Lower lobe of right lung (tissue), 2 donors: Measurements from ENCODE around the gene NCOA7. TPM values are rescaled to one million over a fixed set of nuclear protein-coding genes. Genes with fewer than 3 reads are reported as not detected.
"Not testable (repeated sequence)": the region's sequence is repeated elsewhere in the genome, so short reads cannot be mapped to it uniquely, and the experiment has no call there.

Experiments used
- ATAC-seq, 2 donors: fragments of 200-7000 bp; cut with Tn5 transposase; one replicate each; pipeline ENCODE4 v1.9.1; 2020 to 2022; ENCODE audit warnings: mild to moderate bottlenecking in 2 of 2, moderate library complexity in 2 of 2
- DNase-seq: peaks from one replicate; pipeline ENCODE4 v3.0.0-alpha.2; 2020
- H3K27ac ChIP-seq: fragments of 200-600 bp; one replicate; pipeline ENCODE4 v1.8.0; 2022
- H3K27me3 ChIP-seq: fragments of 200-600 bp; one replicate; pipeline ENCODE4 v1.8.0; 2022; ENCODE audit warnings: low read depth
- H3K36me3 ChIP-seq: fragments of 200-600 bp; one replicate; pipeline ENCODE4 v1.8.0; 2022; ENCODE audit warnings: mild to moderate bottlenecking
- H3K4me1 ChIP-seq: fragments of 200-600 bp; one replicate; pipeline ENCODE4 v1.8.0; 2022
- H3K4me3 ChIP-seq: fragments of 200-600 bp; one replicate; pipeline ENCODE4 v1.8.0; 2022; ENCODE audit warnings: mild to moderate bottlenecking
- H3K9me3 ChIP-seq: fragments of 200-600 bp; one replicate; pipeline ENCODE4 v1.8.0; 2022
- CTCF ChIP-seq: fragments of 200-600 bp; IDR thresholded peaks from one replicate; pipeline ENCODE4 v1.8.0; 2022; ENCODE audit warnings: antibody characterized with exemption, mild to moderate bottlenecking
- intact Hi-C: fragments of 100-400 bp; cut with DNase I; formaldehyde crosslinking; loops from one replicate; pipeline ENCODE4 v1.11.0; 2022
- total RNA-seq: library from RNA; stranded (reverse); fragmentation: NEBNext Ultra II Directional; extraction: Animal tissue kit (Norgen Biotek cat#: 25700); gene quantifications from one replicate; pipeline ENCODE4 v1.2.1, GENCODE V29; 2021
- donor health status: DM: no; HTN: yes; CAD: no; lungs with severe emphysema.

The NCOA7 gene
- total RNA-seq, 1 donor from 2014 or later, result 64.4 TPM

GRCh38 chr6:125950293-125950692 is 159.5 kb downstream of the NCOA7 start:
- ATAC-seq, result no peak
- no peak overlapping the region for H3K27ac ChIP-seq
- H3K4me1 ChIP-seq, result peaks cover 28% of the 10 kb centered on the region
- H3K4me3 ChIP-seq, result no peak overlapping the region
- no peaks in the 10 kb centered on the region for H3K36me3 ChIP-seq
- DNase-seq, result no peak
- no peaks in the 10 kb centered on the region for H3K9me3 ChIP-seq
- H3K27me3 ChIP-seq, result no peaks in the 10 kb centered on the region
- TF ChIP-seq CTCF, result no peak
- intact Hi-C loops, result no loop called here

DNA sequence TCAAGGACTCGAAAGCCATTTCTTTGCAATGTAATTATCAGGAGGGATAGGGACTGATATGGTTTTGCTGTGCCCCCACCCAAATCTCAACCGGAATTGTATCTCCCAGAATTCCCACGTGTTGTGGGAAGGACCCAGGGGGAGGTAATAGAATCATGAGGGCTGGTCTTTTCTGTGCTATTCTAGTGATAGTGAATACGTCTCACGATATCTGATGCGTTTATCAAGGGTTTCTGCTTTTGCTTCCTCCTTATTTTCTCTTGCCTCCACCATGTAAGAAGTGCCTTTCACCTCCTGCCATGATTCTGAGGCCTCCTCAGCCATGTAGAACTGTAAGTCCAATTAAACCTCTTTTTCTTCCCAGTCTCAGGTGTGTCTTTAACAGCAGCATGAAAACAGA is 160.0 kb downstream of the NCOA7 start:
- intact Hi-C loops, H3K27me3 ChIP-seq, DNase-seq, H3K4me3 ChIP-seq, H3K36me3 ChIP-seq, H3K27ac ChIP-seq, H3K9me3 ChIP-seq, ATAC-seq: not testable (repeated sequence)
- H3K4me1 ChIP-seq, result peaks cover 24% of the 10 kb centered on the region

GRCh38 chr6:125951323-125951722 is 160.6 kb downstream of the NCOA7 start:
- no peak overlapping the region for H3K4me3 ChIP-seq
- no peaks in the 10 kb centered on the region for H3K9me3 ChIP-seq
- H3K27ac ChIP-seq, result no peak overlapping the region
- H3K36me3 ChIP-seq, result no peaks in the 10 kb centered on the region
- ATAC-seq, result no peak
- no peaks in the 10 kb centered on the region for H3K27me3 ChIP-seq
- no peak for DNase-seq
- TF ChIP-seq CTCF, result no peak
- intact Hi-C loops, result no loop called here
- peaks cover 18% of the 10 kb centered on the region for H3K4me1 ChIP-seq

DNA sequence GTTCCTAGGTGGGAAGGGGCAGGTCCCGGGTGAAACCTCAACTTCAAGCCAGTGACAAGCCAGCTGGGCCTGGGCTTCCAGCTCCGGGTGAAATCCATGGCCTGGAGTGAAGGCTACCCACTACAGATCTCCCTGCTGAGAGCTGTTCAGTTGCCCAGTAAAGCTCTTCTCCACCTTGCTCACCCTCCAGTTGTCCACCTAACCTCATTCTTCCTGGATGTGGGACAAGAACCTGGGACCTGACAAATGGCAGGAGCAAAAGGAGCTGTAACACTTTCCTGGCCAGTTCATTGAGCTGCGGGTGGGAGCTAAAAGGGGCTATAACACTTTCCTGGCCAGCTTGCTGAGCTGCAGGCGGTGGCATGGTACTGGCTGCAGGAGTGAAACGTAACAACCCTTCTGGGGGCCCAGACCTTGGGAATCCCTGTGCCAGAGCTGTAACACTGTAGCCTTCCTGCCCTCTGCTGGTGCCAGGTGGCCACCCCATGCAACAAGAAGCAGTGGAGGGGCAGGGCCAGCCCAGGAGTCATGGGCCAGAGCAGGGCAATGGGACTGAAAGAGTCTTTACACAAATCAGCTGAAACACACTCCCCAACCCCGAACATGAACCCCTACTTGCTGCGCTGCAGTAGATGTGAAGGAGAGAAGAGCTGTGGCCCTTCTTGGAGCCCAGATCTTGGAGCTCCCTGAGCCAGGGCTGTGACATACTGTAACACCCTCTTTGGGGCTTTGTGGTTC is 162.2 kb downstream of the NCOA7 start:
- TF ChIP-seq CTCF, result no peak
- DNase-seq, result peak; percentile 48
- H3K36me3 ChIP-seq, result no peaks in the 10 kb centered on the region
- H3K27me3 ChIP-seq, result no peaks in the 10 kb centered on the region
- H3K27ac ChIP-seq, result no peak overlapping the region
- H3K9me3 ChIP-seq, result no peaks in the 10 kb centered on the region
- H3K4me3 ChIP-seq, result no peak overlapping the region
- ATAC-seq, result no peak
- intact Hi-C loops, result no loop called here
- peaks cover 8% of the 10 kb centered on the region for H3K4me1 ChIP-seq

DNA sequence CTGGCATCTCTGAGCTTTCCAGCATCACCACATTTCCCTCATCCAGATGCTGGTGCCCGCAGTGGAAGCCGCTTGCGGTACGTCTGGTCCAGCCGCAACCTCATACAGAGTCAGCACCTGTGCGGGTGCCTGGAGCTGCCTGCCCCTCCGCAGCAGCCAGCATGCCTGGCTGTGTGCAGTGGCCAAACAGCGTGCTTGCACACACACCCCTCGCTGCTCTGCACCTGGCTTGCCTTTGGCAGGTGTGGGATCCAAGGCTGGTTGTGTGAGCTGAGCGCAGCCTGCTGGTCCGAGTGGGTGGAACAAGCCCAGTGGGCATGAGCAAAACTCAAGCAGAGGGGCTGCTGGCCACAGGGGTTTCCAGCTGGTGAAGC is 162.7 kb downstream of the NCOA7 start:
- Histone ChIP-seq H3K4me3 (no peak overlapping the region), H3K27me3 (no peaks in the 10 kb centered on the region), H3K36me3 (no peaks in the 10 kb centered on the region), H3K27ac (no peak overlapping the region), H3K4me1 (peaks cover 12% of the 10 kb centered on the region), H3K9me3 (no peaks in the 10 kb centered on the region)
- no peak for TF ChIP-seq CTCF
- ATAC-seq (no peak), DNase-seq (peak; percentile 45)
- intact Hi-C loops, result no loop called here

DNA sequence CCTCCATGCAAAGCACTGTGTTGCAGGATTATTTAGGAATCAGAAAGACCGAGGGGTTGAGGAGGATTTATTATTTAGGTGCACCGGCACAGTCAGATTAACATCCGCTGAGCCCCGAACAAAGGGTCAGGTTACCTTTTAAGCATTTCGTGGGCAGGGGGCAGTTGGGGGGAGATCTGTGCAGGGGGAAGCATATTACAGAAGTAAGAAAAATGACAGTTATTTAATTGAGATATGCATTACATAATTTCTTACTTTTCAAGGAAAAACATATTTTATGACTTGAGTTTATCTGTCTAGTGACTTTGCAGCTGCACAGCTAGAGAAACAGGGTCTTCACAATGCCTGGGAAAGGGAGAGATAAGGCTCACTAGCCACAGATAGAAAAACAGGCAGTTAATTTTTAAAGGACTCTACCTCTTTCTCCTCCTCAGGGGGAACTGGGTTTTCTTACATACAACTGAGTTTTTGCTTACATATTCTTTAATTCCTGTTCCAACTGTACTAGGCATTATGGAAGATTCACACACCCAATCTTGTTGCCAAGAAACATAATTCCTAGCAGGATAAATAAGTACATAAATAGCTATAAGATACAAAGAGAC is 164.1 kb downstream of the NCOA7 start:
- H3K9me3 ChIP-seq, result no peaks in the 10 kb centered on the region
- intact Hi-C loops, result no loop called here
- no peak for ATAC-seq
- no peak overlapping the region for H3K4me3 ChIP-seq
- no peak for TF ChIP-seq CTCF
- peaks cover 25% of the 10 kb centered on the region for H3K4me1 ChIP-seq
- H3K36me3 ChIP-seq, result no peaks in the 10 kb centered on the region
- DNase-seq, result no peak
- no peak overlapping the region for H3K27ac ChIP-seq
- no peaks in the 10 kb centered on the region for H3K27me3 ChIP-seq
